ENCODE measurements around the gene PGBD5.

DNA sequence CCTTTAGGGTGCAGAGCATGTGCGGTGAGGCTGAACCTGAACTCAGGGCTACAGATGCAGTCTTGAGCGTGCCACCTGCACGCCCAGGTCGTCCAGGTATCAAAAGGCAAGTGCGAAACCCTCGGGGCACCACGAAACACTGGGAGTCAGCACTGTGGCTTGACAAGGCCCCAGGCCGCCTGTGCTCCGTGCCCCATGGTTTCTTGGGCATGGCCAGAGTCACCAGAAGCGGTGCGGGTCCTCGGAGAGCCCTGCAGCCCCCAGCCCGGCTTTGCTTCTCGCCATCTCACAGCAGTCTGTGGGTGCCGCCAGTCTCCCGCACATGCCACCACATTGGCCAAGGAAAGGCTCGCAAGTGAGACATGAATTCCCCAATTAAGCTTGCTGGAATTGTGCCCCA is 117.3 kb downstream of the PGBD5 start:
- TF ChIP-seq PATZ1 (CRISPR knock-in tag; IDR thresholded peaks at IDR 0.05; ENCODE audit: borderline replicate concordance) = no peak
- no peak for TF ChIP-seq PPARA (CRISPR knock-in tag; IDR thresholded peaks at IDR 0.05; ENCODE audit: borderline replicate concordance)
- TF ChIP-seq ARNTL (CRISPR knock-in tag; IDR thresholded peaks at IDR 0.05; ENCODE audit: borderline replicate concordance, low read depth) = no peak
- TF ChIP-seq ZFP3 (CRISPR knock-in tag; IDR thresholded peaks at IDR 0.05) = no peak

All from SK-N-SH treated with all-trans-retinoic acid at 6 μM for 48 hours (cell line).